Activated CD4-positive, alpha-beta T cell treated with anti-CD3 and anti-CD28 coated beads for 4 hours (primary cell): ENCODE data around the gene CACNB4.
"Not testable (repeated sequence)": the region's sequence is repeated elsewhere in the genome, so short reads cannot be mapped to it uniquely, and the experiment has no call there.

Experiments used
- DNase-seq, 2 donors: peaks; one replicate each; pipeline ENCODE4 v3.0.0-alpha.2; 2020

Gene CACNB4

DNA sequence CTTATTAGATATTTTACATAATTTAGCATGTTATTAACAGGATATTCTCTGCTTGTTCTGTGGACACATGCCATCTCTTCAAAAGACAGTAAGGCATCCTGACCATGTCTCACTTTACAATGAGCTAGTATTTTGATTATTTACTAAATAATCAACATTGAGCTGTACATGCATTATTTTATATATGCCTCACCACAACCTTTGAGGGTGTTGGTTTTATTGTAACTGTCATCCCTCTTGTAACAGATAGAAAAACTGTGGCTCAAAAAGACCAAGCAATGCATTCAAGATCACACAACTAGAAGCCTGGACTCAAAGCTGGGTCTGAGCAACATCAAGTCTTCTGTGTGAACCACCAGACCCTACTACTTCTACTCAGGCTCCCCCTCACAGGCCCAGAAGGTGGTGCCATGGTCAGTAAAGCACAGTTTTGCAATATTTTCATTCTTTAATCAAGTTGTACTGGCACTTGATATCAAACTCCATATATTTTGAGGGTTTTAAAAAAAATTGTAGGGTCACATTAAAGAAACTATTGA is 165.5 kb downstream of the CACNB4 start:
- no peak for DNase-seq

DNA sequence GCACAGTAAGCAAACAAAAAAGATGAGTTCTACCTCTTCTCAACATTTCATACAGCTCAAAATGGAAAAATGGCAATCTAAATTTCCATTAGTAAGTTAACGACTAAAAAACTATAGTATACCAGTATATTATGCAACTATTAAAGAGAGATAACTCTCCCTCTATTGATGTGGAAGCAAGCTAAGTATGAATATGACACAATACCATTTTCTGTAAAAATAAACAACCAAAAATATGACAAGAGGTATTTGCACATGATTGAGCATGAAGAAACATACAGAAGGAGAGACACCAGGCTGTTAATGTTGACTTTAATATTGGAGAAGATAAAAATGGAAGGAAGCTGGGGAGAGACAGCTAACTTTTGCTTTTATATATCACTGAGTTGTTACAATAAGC is 167.1 kb downstream of the CACNB4 start:
- no peak for DNase-seq

GRCh38 chr2:151931030-151931611 is 167.7 kb downstream of the CACNB4 start:
- no peak for DNase-seq

DNA sequence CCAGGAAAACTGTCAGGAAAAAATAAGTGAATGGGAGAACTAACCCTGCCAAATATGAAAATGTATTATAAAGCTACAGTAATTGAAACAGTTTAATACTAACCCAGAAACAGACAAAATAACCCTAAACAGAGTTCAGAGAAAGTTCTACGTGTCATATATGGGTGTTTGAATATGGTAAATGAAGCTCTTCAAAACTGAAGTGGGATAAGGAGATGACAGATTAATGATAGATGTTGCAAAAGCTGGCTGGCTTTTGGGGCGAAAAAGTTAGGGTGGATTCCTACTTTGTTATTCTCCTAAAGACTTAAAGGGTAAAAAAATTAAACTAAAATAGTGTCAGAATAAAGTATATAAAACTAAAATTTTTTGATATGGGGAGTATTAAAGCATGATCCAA is 168.8 kb downstream of the CACNB4 start:
- DNase-seq: no peak

- DNase-seq: no peak
Measured at GRCh38 chr2:151928380-151928779, 170.5 kb downstream of the CACNB4 start.

- DNase-seq: no peak
Measured at GRCh38 chr2:151927501-151928221, 171.2 kb downstream of the CACNB4 start.

DNA sequence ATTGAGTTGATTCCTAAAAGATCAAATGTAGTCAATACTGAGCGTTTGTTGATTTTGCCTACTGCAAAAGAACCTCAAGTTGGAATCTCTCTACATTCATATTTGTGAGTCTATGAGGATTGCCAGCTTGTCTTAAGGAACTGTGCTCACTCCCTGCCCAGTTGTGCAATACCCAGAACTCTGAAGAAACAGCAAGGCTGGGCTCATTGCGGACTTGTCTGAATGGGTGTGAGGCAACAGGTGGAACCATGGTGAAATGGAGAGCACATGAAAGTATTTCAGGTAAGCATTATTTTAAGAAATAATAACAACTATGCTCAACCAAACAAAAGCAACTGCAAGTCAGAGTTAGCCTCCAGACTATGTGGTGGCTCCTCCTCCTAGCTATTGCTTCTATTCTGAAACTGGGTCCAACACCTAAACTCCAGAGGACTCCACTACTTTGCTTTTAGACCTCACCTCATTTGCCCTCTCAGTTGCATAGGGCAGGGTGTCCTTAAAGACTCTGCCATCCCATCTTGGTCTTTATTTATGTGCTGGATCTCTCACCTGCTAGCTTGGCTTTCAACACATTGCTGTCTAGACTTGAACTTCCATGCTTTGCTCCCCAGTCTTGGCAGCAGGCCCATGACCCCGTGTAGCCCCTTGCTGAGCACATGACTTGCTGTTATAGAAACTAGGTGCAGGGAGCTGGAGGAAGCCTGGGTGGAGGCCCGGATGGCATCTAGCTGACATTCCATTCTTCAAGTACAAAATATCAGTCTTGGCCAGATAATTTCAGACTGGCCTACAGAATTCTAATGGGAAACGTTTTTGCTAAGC is 175.8 kb downstream of the CACNB4 start:
- DNase-seq: no peak

- DNase-seq: no peak
Measured at GRCh38 chr2:151919786-151920185, 179.1 kb downstream of the CACNB4 start.

DNA sequence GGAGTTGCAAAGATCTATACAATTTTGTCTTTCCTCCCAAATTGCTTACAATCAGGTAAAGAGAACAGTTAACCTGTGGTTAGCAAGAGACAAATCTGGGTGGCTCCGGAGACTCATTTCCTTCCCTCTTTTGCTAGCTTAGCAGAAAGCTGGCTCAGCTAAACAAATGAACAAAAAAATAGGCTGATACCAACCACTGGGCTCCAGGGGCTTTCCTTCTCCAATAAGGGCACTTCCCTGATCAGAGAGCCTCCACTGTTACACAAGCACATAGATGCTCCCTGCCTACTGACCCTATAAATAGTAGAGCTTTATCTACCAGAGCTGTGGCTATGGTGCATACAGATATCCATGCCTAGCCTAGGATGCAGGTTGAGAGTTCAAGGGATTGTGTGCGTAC is 180.5 kb downstream of the CACNB4 start:
- DNase-seq: no peak

DNA sequence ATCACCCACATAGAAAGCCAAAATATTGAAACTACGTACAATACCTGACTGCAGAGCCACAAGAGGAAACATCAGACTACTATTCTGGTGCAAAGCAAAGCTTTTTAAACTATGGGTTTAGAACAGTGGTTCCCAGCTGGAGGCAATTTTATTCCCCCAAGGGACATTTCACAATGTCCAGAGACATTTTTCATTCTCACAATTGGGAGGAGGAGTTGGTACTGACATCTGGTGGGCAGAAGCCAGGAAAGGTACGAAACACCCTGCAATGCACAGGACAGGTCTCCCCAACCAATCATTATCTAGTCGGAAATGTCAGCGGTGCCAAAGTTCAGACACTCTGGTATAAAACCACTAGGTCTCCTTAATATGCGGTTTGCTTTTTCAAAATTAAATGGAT is 182.2 kb downstream of the CACNB4 start:
- no peak for DNase-seq

DNA sequence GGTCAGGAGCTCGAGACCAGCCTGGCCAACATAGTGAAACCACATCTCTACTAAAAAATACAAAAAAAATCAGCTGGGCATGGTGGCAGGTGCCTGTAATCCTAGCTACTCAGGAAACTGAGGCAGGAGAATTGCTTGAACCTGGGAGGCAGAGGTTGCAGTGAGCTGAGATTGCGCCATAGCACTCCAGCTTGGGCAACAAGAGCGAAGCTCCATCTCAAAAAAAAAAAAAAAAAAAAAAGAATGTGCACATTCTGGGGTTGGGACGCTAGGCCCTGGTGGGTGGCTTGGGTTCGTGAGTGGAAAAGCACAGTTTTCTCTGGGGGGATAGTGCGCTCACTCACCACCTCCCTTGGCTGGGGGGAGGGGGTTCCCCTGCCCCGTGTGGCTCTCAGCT is 183.2 kb downstream of the CACNB4 start:
- not testable (repeated sequence) for DNase-seq

DNA sequence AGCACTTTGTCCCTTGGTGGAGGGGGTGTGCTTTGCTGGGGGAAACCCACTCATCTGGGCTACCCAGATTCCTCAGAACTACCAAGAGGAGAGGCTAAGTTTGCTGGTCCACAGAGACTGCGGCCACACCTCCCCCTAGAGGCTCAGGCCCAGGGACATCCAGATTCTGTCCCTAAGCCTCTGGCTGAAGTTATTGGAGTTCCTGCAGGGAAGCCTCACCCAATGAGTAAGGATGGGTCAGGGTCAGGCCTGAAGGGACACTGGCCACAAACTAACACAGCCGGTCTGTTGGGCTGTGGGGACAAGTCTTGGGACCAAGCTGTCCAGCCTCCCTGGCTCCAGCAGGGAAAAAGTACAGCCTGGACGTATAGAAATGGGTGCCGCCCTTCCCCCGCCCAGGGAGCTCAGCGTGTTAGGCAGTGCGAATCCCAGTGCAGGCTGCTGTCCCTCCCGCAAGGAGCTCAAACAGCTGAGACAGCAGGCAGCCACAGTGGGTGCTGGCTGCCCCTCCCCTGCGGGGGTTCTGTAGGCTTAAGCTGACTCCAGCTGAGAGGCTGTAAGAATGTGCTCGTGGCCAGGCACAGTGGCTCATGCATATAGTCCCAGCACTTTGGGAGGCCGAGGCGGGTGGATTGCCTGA is 183.7 kb downstream of the CACNB4 start:
- no peak for DNase-seq

- DNase-seq: no peak
Measured at GRCh38 chr2:151908204-151908882, 190.5 kb downstream of the CACNB4 start.

DNA sequence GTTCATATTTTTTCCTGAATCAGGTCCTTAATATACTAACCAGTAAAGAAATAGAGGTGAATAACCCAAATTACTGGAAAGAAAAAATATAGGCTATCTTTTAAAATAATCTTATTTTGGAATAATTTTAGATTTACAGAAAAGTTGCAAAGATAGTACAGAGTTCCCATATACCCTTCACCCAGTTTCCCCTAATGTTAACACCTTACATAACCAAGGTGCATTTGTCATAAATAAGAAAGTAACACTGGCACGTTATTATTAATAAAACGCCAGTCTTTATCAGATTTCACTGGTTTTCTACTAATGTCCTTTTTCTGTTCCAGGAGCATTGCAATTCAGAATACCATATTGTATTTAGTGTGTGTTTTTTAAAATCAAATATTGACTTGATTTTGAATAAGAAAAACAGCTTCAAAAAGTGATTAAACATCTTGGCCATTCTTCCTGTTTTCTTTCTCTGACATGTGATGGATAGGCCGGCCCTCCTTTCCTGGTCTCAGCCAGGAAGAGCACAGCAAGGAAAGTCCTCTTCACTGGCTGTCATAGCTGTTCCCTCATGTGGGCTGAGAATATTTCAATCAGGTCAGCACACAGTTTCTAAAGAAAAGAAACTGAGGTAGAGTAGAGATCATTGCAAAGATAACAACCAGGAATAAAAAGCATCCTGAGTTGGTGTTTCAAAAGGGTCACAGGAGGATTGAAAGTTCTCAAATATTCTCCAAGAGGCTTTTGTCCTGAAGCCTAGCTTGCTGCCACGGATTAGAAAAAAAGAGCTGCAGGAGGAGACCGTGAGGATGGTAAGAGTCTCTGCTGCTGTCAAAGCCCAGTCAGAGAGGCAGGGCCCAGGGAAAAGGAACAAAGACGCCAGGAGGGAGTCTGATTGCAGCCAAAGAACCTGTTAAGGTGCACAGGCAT is 191.3 kb downstream of the CACNB4 start:
- DNase-seq: no peak

DNA sequence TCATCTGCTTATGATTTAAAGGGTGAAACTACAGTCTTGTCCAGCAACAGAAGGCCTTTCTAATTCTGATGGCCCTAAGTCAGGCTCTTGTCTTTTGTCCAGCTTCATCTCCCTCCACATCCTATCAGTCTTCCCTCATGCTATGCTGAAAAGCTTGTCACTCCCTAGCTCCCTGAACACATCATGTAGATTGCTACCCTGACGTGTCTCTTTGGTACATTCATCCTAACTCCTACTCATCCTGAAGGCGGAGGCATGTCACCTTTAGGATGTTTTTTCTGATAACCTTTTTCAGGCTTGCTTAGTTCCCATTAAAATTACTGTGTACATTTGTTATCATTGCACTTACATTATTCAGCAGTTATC is 192.2 kb downstream of the CACNB4 start:
- DNase-seq: no peak

DNA sequence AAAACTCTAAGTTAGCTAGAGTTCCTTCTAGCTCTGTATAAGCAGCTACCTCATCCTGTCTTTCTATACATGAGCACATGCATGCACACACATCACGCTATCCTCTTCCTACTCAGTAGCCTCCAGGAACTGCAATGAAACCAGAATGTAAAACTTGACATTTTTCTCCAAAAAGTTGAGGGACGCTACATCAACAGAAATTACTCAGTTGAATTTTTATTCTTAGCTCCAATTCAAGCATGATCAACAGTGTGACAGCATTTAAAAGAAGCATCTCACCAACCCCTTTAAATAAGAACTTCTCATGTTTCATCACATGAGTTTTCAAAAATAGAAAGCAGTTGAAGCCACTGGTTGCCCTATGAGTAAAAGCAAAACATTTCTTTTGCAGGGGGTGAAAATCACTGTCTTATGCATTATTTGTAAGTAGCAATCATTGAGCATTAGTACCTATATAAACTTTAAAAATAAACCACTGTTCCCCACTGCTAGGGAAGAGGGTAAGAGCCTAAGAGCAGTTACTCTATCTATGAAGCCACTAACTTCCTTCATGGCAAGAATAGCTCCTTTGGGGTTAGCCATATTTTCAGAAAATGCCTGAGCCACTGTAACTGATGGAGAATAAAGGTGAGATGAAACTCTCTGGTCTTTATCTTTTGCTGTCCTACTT is 192.7 kb downstream of the CACNB4 start:
- DNase-seq: no peak

GRCh38 chr2:151904807-151905206 is 194.0 kb downstream of the CACNB4 start:
- no peak for DNase-seq

DNA sequence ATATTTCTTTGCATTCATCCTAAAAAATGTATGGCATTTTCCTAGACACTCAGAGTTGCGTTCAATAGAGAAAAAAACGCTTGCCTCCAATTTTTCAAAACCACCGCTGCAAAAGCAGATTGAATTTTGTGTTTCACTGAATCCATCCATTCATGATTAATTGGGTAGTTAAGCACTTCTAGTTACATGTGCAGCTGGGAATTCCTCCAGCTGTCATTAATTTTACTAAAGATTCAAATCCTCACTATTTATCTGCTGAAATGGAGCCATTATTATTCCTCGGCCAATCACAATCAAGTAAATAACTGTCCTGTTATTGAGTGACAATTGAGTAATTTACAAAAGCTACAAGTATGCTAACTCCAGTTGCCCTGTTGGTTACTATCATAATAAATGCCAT is 194.8 kb downstream of the CACNB4 start:
- DNase-seq: no peak

- no peak for DNase-seq
Measured at GRCh38 chr2:151902829-151903228, 196.0 kb downstream of the CACNB4 start.

- no peak for DNase-seq
Measured at GRCh38 chr2:151900331-151900730, 198.5 kb downstream of the CACNB4 start.

DNA sequence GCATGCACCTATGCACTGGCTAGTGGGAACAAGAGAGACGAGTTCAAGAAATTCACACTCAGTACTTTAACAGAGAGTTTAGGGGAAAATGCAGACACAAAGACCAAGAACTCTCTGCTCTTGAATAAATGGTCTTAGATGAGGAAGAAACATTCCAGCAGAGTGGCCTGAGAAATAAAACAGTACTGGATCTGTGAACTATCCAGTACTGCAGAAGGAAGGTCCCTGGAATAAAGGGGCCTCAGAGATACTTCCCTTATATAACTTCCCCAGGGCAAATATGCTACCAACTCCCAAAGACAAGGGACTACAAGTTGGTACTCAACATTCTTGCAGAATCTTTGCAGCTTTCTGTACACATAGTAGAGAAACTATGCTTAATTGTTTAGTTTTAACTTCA is 199.7 kb downstream of the CACNB4 start:
- DNase-seq: no peak
